MM.1S (cell line): Measurements from ENCODE around the gene TBKBP1.

ENCODE experiments used
- CTCF ChIP-seq: fragments of 300-600 bp; sonication (generic); IDR thresholded peaks from 2 replicates; pipeline ENCODE4 v1.5.1; 2016; ENCODE audit warnings: antibody characterized with exemption, low read length, mixed read lengths
- EZH2 ChIP-seq: fragments of 300-600 bp; sonication (generic); optimal IDR thresholded peaks from 2 replicates; pipeline ENCODE3; 2017; ENCODE audit warnings: low read depth, mild to moderate bottlenecking, antibody characterized with exemption, low read length, mixed read lengths
- EZH2phosphoT487 ChIP-seq: fragments of 300-600 bp; sonication (generic); IDR thresholded peaks from 2 replicates; pipeline ENCODE4 v1.6.1; 2018; ENCODE audit warnings: antibody characterized with exemption, low read length

- TF ChIP-seq CTCF (no peak), EZH2 (no peak), EZH2phosphoT487 (no peak)
Measured at GRCh38 chr17:47731396-47731795, 37.4 kb downstream of the TBKBP1 start.
